Osteocyte (in vitro differentiated cells): ENCODE results near the gene NAA25. TPM values are rescaled to one million over a fixed set of nuclear protein-coding genes. Genes with fewer than 3 reads are reported as not detected.
A peak's percentile ranks its signal among the peaks of the same experiment; 100 is the strongest.

Experiments used
- DNase-seq: peaks from one replicate; pipeline ENCODE4 v3.0.0; 2021; ENCODE audit warnings: mixed read lengths; ENCODE audit not compliant: unreplicated experiment; ENCODE audit errors: extremely low spot score
- H3K27ac Mint-ChIP-seq: one replicate; pipeline ENCODE4 v1.8.0; 2021; ENCODE audit warnings: mild to moderate bottlenecking, mixed read lengths; ENCODE audit not compliant: unreplicated experiment
- H3K27me3 Mint-ChIP-seq: one replicate; pipeline ENCODE4 v1.8.0; 2021; ENCODE audit warnings: mixed read lengths; ENCODE audit not compliant: unreplicated experiment
- H3K36me3 Mint-ChIP-seq: one replicate; pipeline ENCODE4 v1.8.0; 2021; ENCODE audit warnings: mixed read lengths; ENCODE audit not compliant: unreplicated experiment
- H3K4me1 Mint-ChIP-seq: one replicate; pipeline ENCODE4 v1.8.0; 2021; ENCODE audit warnings: mixed read lengths; ENCODE audit not compliant: unreplicated experiment
- H3K4me3 Mint-ChIP-seq: one replicate; pipeline ENCODE4 v1.8.0; 2021; ENCODE audit warnings: mild to moderate bottlenecking, moderate library complexity, mixed read lengths; ENCODE audit not compliant: unreplicated experiment
- H3K9me3 Mint-ChIP-seq: one replicate; pipeline ENCODE4 v1.8.0; 2021; ENCODE audit warnings: mixed read lengths; ENCODE audit not compliant: unreplicated experiment
- CTCF ChIP-seq: fragments of 200-600 bp; sonication (generic); IDR thresholded peaks from 2 replicates; pipeline ENCODE4 v1.5.0; 2021; ENCODE audit warnings: antibody characterized with exemption, mild to moderate bottlenecking, moderate library complexity
- total RNA-seq: library from RNA; stranded (reverse); gene quantifications from 2 replicates; pipeline ENCODE4 v1.2.1, GENCODE V29; 2021

Gene NAA25
- total RNA-seq, 1 donor from 2014 or later, result 22.7 TPM

DNA sequence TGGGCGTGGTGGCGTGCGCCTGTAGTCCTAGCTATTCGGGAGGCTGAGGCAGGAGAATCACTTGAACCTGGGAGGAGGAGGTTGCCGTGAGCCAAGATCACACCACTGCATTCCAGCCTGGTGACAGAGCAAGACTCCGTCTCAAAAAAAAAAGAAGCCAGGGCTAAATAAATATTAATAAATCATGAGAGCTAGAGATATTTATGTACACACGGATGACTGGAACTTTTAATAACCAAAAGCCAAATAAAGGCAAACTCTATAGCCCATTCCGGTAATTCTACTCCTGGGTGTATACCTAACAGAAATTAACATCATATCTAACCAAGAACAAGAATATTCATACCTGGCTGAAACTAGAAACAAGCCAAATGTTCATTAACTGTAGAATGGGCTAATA, 9.1 kb upstream of the NAA25 start:
- Mint-ChIP-seq H3K4me3 (no peak overlapping the region), H3K4me1 (peaks cover 21% of the 10 kb centered on the region), H3K9me3 (no peaks in the 10 kb centered on the region), H3K36me3 (no peaks in the 10 kb centered on the region), H3K27me3 (no peaks in the 10 kb centered on the region), H3K27ac (no peak overlapping the region)
- no peak for TF ChIP-seq CTCF
- no peak for DNase-seq

DNA sequence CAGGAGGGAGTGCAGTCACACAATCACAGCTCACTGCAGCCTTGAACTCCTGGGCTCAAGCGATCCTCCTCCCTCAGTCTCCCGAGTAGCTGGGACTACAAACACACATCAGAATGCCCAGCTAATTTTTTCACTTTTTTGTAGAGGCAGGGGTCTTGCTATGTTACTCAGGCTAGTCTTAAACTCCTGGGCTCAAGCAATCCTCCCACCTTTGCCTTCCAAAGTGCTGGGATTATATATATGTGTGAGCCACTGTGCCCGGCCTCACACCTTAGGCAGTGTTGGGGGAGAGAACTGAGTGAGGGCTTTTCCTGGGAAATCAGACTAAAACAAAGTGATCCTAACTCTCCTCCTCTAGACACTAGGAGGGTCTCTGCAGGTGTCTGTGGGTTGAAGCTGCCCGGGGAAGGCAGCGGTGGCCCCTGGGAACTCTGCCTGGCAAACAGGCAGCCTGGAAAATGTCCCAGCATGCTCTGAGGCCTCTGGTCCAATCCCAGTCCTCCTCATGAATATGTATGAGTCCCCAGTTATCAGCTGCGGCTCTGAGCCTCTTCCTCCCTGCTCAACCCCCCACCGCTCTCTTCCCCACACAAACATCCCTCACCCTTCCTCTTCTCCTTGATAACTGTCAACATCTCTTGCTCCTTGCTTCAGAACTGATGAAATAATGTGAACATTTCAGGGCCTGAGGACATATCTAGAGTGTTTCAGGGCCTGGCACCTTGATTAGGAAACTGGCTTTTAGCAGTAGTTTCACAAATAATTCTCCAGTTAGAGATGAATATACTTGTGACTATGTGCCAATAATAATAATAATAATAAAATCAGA, 7.9 kb upstream of the NAA25 start:
- H3K9me3 Mint-ChIP-seq, result no peaks in the 10 kb centered on the region
- TF ChIP-seq CTCF, result no peak
- no peak overlapping the region for H3K4me3 Mint-ChIP-seq
- peaks cover 13% of the 10 kb centered on the region for H3K4me1 Mint-ChIP-seq
- H3K36me3 Mint-ChIP-seq, result no peaks in the 10 kb centered on the region
- peak overlapping the region; percentile 48 for H3K27ac Mint-ChIP-seq
- DNase-seq, result no peak
- H3K27me3 Mint-ChIP-seq, result no peaks in the 10 kb centered on the region

DNA sequence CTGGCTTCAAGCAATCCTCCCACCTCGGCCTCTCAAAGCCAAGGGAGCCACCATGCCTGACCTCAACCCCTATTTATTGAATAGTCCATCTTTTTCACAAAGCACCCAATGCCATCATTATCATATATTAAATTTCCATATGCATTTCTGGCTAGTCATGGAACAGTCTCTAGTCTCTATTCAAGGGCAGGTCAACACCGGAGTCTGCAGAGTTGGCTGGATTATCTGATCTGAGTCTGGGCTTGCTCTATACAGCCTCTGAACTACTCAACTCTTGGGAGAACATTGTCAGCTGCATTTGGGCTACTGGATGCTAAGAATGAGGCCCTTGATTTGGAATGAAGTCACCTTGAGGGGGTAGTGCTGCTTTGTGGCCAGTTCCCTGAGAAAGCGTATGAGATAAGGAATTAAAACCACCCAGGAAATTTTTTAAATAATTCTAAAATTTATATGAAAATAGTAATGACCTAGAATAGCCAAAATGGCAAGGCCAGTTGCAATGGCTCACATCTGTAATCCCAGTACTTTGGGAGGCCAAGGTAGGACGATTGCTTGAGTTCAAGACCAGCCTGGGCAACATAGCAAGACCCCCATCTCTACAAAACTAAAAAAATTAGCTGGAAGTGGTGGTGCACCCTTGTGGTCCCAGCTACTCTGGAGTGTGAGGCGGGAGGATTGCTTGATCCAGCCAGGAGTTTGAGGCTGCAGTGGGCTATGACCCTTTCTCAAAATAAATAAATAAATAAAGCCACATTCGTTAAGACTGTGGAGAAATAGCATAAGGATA, 6.9 kb upstream of the NAA25 start:
- Mint-ChIP-seq H3K9me3 (no peaks in the 10 kb centered on the region), H3K27ac (no peak overlapping the region), H3K4me3 (no peak overlapping the region), H3K36me3 (no peaks in the 10 kb centered on the region), H3K27me3 (no peaks in the 10 kb centered on the region), H3K4me1 (peaks cover 10% of the 10 kb centered on the region)
- DNase-seq, result no peak
- TF ChIP-seq CTCF, result no peak

DNA sequence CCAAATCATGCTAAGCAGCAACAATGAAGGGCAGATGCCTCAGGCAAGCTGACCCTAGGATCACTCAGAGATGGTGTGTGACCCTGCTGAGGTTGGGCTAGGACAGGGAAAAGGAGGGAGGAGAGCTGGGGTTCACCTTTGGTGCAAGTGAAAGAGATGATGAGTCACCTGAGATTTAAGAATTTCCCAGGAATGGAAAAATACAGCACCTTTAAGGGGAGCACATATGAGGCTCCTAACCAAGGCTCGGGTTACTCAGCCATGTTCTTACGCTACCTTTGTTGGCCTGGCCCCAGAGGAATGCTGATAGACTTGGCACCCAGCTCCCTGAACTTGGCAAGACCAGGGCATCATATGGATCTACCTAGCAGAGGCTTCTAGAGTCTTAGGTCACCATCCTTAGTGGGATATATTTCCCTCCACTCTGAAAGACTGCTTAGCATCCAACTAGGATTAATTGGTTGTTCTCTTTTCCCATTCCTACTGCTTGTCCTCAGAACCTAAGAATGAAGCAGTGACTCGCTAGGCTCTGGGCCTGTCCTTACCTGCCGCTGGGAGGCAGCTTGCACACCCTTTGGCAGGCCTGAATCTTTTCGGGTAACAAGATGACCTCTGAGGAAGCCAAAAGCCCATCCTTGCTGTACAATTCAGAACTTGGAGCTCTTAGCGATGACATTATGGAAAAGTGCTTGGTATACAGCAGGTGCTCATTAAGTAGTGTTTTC, 4.0 kb upstream of the NAA25 start:
- TF ChIP-seq CTCF, result no peak
- no peak for DNase-seq
- no peak overlapping the region for H3K27ac Mint-ChIP-seq
- H3K27me3 Mint-ChIP-seq, result no peaks in the 10 kb centered on the region
- no peaks in the 10 kb centered on the region for H3K36me3 Mint-ChIP-seq
- no peaks in the 10 kb centered on the region for H3K9me3 Mint-ChIP-seq
- peaks cover 21% of the 10 kb centered on the region for H3K4me1 Mint-ChIP-seq
- H3K4me3 Mint-ChIP-seq, result no peak overlapping the region
